Measurements from ENCODE around the gene MED29. TPM values are rescaled to one million over a fixed set of nuclear protein-coding genes. Genes with fewer than 3 reads are reported as not detected.
A peak's percentile ranks its signal among the peaks of the same experiment; 100 is the strongest.

MED29 gene
- polyA plus RNA-seq, 2 of the 4 experiments (the other 2 are of a cell fraction): 47.7 to 57.5 TPM

DNA sequence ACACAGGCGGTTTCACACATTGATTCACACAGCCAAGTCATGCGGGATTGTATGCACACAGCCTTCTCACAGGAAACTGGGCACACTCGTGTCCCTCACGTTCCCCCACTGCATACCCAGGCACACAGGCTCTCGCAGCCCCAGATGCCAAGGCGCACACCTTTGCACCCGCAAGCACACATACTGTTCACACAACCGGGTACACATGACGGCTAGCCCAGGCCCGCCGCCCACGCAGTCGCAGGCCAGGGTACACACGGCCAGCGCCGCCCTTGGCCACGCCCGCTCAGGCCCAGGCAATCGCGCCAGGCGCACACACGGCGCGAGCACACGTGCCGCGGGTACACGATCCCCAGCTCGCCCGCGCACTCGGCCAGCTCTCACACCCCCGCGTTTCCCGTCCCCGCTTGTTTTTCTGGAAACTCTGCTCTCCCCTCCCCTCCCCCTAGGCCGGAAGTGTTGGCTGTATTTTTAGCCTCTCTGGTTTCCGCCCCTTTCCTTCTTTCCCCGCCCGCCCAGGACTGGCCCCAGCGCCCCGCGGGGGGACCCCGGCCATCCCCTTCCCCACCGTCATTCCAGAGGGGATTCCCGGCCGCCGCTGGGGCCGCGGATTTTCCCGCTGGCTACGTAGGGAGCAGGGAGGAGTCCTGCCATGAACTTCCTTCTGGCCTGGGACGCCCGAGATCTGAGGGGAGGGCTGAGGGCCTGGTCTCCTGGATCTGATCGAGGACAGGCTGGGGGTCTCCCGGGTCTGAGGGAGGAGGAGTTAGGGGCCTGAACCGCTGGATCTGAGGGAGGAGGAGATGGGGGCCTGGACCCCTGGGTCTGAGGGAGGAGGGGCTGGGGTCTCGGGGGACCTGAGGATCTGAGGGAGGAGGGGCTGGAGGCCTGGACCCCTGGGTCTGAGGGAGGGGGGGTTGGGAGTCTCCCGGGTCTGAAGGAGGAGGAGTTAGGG, 11.4 kb downstream of the MED29 start (continued):
- peak; percentile 92 for TF ChIP-seq FOXS1 (CRISPR knock-in tag; IDR thresholded peaks at IDR 0.05)
- TF ChIP-seq HDAC2 (IDR thresholded peaks at IDR 0.05): no peak
- no peak; the same call in 1 of the 2 replicates for TF ChIP-seq FOSL2 (IDR thresholded peaks at IDR 0.05)
- peak; percentile 51; the same call in 1 of the 2 replicates for TF ChIP-seq FOSL2 (CRISPR knock-in tag; IDR thresholded peaks at IDR 0.05)
- no peak for TF ChIP-seq JUNB (IDR thresholded peaks at IDR 0.05)
- TF ChIP-seq, protein P1, sequence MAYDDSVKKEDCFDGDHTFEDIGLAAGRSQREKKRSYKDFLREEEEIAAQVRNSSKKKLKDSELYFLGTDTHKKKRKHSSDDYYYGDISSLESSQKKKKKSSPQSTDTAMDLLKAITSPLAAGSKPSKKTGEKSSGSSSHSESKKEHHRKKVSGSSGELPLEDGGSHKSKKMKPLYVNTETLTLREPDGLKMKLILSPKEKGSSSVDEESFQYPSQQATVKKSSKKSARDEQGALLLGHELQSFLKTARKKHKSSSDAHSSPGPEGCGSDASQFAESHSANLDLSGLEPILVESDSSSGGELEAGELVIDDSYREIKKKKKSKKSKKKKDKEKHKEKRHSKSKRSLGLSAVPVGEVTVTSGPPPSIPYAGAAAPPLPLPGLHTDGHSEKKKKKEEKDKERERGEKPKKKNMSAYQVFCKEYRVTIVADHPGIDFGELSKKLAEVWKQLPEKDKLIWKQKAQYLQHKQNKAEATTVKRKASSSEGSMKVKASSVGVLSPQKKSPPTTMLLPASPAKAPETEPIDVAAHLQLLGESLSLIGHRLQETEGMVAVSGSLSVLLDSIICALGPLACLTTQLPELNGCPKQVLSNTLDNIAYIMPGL (CRISPR knock-in tag; IDR thresholded peaks at IDR 0.05; ENCODE audit: borderline replicate concordance): peak; percentile 82; the same call in 1 of the 2 replicates
- no peak for TF ChIP-seq CBX8 (IDR thresholded peaks at IDR 0.05)
- no peak for TF ChIP-seq RAD21 (conservative IDR thresholded peaks at IDR 0.05 in 1 of 2, IDR thresholded peaks at IDR 0.05 in 1 of 2)
- no peak for TF ChIP-seq ZFP36 (IDR thresholded peaks at IDR 0.05; ENCODE audit: borderline replicate concordance, partially characterized antibody)
- TF ChIP-seq, protein P2, sequence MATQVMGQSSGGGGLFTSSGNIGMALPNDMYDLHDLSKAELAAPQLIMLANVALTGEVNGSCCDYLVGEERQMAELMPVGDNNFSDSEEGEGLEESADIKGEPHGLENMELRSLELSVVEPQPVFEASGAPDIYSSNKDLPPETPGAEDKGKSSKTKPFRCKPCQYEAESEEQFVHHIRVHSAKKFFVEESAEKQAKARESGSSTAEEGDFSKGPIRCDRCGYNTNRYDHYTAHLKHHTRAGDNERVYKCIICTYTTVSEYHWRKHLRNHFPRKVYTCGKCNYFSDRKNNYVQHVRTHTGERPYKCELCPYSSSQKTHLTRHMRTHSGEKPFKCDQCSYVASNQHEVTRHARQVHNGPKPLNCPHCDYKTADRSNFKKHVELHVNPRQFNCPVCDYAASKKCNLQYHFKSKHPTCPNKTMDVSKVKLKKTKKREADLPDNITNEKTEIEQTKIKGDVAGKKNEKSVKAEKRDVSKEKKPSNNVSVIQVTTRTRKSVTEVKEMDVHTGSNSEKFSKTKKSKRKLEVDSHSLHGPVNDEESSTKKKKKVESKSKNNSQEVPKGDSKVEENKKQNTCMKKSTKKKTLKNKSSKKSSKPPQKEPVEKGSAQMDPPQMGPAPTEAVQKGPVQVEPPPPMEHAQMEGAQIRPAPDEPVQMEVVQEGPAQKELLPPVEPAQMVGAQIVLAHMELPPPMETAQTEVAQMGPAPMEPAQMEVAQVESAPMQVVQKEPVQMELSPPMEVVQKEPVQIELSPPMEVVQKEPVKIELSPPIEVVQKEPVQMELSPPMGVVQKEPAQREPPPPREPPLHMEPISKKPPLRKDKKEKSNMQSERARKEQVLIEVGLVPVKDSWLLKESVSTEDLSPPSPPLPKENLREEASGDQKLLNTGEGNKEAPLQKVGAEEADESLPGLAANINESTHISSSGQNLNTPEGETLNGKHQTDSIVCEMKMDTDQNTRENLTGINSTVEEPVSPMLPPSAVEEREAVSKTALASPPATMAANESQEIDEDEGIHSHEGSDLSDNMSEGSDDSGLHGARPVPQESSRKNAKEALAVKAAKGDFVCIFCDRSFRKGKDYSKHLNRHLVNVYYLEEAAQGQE (IDR thresholded peaks at IDR 0.05): no peak
- TF ChIP-seq FOSB (CRISPR knock-in tag; IDR thresholded peaks at IDR 0.05): peak; percentile 86
- TF ChIP-seq, protein P3, sequence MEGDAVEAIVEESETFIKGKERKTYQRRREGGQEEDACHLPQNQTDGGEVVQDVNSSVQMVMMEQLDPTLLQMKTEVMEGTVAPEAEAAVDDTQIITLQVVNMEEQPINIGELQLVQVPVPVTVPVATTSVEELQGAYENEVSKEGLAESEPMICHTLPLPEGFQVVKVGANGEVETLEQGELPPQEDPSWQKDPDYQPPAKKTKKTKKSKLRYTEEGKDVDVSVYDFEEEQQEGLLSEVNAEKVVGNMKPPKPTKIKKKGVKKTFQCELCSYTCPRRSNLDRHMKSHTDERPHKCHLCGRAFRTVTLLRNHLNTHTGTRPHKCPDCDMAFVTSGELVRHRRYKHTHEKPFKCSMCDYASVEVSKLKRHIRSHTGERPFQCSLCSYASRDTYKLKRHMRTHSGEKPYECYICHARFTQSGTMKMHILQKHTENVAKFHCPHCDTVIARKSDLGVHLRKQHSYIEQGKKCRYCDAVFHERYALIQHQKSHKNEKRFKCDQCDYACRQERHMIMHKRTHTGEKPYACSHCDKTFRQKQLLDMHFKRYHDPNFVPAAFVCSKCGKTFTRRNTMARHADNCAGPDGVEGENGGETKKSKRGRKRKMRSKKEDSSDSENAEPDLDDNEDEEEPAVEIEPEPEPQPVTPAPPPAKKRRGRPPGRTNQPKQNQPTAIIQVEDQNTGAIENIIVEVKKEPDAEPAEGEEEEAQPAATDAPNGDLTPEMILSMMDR (IDR thresholded peaks at IDR 0.05): no peak
- TF ChIP-seq TP53 (CRISPR knock-in tag; IDR thresholded peaks at IDR 0.05): peak; percentile 96
- no peak for TF ChIP-seq ZNF302 (CRISPR knock-in tag; IDR thresholded peaks at IDR 0.05)
- 0 out of 3 replicates have a peak, but pooled peaks have one; percentile 14 for TF ChIP-seq SMC3 (IDR thresholded peaks at IDR 0.05)
- peak; percentile 94 for TF ChIP-seq MYC (IDR thresholded peaks at IDR 0.05; ENCODE audit: borderline replicate concordance, low read length)
- TF ChIP-seq KDM1A (IDR thresholded peaks at IDR 0.05; ENCODE audit: low read depth): peak; percentile 98
- peak; percentile 41; the same call in 1 of the 2 replicates for TF ChIP-seq POLR2A (IDR thresholded peaks at IDR 0.05; ENCODE audit: low read length)
- 0 out of 2 replicates have a peak, but pooled peaks have one; percentile 54 for TF ChIP-seq RNF2 (IDR thresholded peaks at IDR 0.05; ENCODE audit: borderline replicate concordance, low read depth)
- TF ChIP-seq CBX2 (IDR thresholded peaks at IDR 0.05; ENCODE audit: borderline replicate concordance, low read depth): no peak
- no peak for TF ChIP-seq CHD2 (IDR thresholded peaks at IDR 0.05; ENCODE audit: low read length, partially characterized antibody)
- no peak; a peak in 1 of 5 replicates for TF ChIP-seq EP300 (IDR thresholded peaks at IDR 0.05)
- 0 out of 2 replicates have a peak, but pooled peaks have one; percentile 64 for TF ChIP-seq MAZ (IDR thresholded peaks at IDR 0.05; ENCODE audit: borderline replicate concordance, low read depth, low read length)
- TF ChIP-seq HEYL (CRISPR knock-in tag; IDR thresholded peaks at IDR 0.05): peak; percentile 90; the same call in 1 of the 2 replicates
- TF ChIP-seq MAFK (IDR thresholded peaks at IDR 0.05; ENCODE audit: partially characterized antibody): no peak
- no peak for TF ChIP-seq NFE2L2 (conservative IDR thresholded peaks at IDR 0.05; ENCODE audit: low read length)
- no peak for TF ChIP-seq NR3C1 (IDR thresholded peaks at IDR 0.05)
- TF ChIP-seq, protein P4, sequence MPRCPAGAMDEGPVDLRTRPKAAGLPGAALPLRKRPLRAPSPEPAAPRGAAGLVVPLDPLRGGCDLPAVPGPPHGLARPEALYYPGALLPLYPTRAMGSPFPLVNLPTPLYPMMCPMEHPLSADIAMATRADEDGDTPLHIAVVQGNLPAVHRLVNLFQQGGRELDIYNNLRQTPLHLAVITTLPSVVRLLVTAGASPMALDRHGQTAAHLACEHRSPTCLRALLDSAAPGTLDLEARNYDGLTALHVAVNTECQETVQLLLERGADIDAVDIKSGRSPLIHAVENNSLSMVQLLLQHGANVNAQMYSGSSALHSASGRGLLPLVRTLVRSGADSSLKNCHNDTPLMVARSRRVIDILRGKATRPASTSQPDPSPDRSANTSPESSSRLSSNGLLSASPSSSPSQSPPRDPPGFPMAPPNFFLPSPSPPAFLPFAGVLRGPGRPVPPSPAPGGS (IDR thresholded peaks at IDR 0.05): no peak; the same call in 2 of the 3 replicates
- peak; percentile 86; the same call in 1 of the 2 replicates for TF ChIP-seq HOXA7 (CRISPR knock-in tag; IDR thresholded peaks at IDR 0.05)
- TF ChIP-seq, protein P5, sequence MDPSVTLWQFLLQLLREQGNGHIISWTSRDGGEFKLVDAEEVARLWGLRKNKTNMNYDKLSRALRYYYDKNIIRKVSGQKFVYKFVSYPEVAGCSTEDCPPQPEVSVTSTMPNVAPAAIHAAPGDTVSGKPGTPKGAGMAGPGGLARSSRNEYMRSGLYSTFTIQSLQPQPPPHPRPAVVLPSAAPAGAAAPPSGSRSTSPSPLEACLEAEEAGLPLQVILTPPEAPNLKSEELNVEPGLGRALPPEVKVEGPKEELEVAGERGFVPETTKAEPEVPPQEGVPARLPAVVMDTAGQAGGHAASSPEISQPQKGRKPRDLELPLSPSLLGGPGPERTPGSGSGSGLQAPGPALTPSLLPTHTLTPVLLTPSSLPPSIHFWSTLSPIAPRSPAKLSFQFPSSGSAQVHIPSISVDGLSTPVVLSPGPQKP (IDR thresholded peaks at IDR 0.05; ENCODE audit: low read depth, low read length): 0 out of 2 replicates have a peak, but pooled peaks have one; percentile 54
- no peak for TF ChIP-seq NPAS2 (CRISPR knock-in tag; IDR thresholded peaks at IDR 0.05; ENCODE audit: borderline replicate concordance)
- TF ChIP-seq ZSCAN20 (CRISPR knock-in tag; IDR thresholded peaks at IDR 0.05): peak; percentile 61
